Left ventricle myocardium inferior (tissue), 1 donor: ENCODE measurements around the gene CUBN. TPM values are rescaled to one million over a fixed set of nuclear protein-coding genes. Genes with fewer than 3 reads are reported as not detected.

Experiments
- DNase-seq: peaks from one replicate; pipeline ENCODE4 v3.0.0-alpha.2; 2020
- H3K27ac ChIP-seq: fragments of 200-600 bp; replicated peaks from 2 replicates; pipeline ENCODE4 v1.8.0; 2021
- H3K27me3 ChIP-seq: fragments of 200-600 bp; 2 replicates; pipeline ENCODE4 v1.8.0; 2021; ENCODE audit warnings: low read depth
- H3K36me3 ChIP-seq: fragments of 200-600 bp; 2 replicates; pipeline ENCODE4 v1.8.0; 2021
- H3K4me1 ChIP-seq: fragments of 200-600 bp; 2 replicates; pipeline ENCODE4 v1.8.0; 2021
- H3K4me3 ChIP-seq: fragments of 200-600 bp; 2 replicates; pipeline ENCODE4 v1.8.0; 2021; ENCODE audit warnings: mild to moderate bottlenecking, moderate library complexity
- H3K9me3 ChIP-seq: fragments of 200-600 bp; replicated peaks from 2 replicates; pipeline ENCODE4 v1.8.0; 2021
- intact Hi-C: fragments of 100-400 bp; cut with micrococcal nuclease; formaldehyde crosslinking; loops from one replicate; pipeline ENCODE4 v1.11.0; 2022
- total RNA-seq: library from RNA; stranded (reverse); fragmentation: NEBNext Ultra II Directional; extraction: Animal tissue kit (Norgen Biotek cat#: 25700); gene quantifications from one replicate; pipeline ENCODE4 v1.2.1, GENCODE V29; 2021
- TF ChIP-seq, protein P1 (sequence below): fragments of 200-600 bp; IDR thresholded peaks from 2 replicates; pipeline ENCODE4 v1.8.0; 2021; ENCODE audit warnings: antibody characterized with exemption, mild to moderate bottlenecking, borderline replicate concordance
- donor health status: DM: no; HTN: yes; CAD: no; lungs with severe emphysema.

CUBN gene
- total RNA-seq, 1 donor from 2014 or later, result 0.44 TPM

DNA sequence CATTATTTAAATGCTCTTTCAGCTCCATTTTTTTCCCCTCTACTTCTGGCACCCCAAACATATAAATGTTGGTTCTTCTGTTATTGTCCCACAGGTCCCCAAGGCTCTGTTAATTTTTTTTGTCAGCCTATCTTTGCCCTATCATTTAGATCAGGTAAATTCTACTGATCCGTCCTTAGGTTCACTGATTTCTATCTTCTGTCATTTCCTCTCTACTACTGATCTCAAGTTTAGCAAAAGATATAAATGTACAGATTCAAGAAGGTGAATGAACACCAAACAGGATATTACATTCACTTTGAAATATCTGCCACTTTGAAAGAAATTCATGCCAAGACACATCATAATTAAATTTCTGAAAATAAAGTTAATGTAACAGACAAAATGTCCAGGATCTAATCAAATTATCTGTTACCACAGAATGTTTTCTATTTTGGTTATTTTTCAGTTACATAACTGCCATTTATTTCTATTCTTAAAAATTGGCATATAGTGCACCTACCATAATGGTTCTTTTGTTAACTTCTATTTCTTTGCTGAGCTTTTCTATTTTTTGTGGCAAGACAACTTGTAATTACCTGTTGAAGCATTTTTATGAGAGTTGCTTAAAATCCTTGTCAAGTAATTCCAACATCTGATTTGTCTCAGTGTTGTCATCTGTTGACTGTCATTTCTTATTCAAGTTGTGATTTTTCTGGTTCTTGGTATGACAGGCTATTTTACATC is 12.1 kb upstream of the CUBN start:
- Histone ChIP-seq H3K27ac (no peak overlapping the region), H3K36me3 (no peaks in the 10 kb centered on the region), H3K4me3 (no peak overlapping the region), H3K4me1 (no peaks in the 10 kb centered on the region), H3K27me3 (no peaks in the 10 kb centered on the region), H3K9me3 (no peaks in the 10 kb centered on the region)
- DNase-seq, result no peak
- intact Hi-C loops, result no loop called here
- TF ChIP-seq, protein P1, sequence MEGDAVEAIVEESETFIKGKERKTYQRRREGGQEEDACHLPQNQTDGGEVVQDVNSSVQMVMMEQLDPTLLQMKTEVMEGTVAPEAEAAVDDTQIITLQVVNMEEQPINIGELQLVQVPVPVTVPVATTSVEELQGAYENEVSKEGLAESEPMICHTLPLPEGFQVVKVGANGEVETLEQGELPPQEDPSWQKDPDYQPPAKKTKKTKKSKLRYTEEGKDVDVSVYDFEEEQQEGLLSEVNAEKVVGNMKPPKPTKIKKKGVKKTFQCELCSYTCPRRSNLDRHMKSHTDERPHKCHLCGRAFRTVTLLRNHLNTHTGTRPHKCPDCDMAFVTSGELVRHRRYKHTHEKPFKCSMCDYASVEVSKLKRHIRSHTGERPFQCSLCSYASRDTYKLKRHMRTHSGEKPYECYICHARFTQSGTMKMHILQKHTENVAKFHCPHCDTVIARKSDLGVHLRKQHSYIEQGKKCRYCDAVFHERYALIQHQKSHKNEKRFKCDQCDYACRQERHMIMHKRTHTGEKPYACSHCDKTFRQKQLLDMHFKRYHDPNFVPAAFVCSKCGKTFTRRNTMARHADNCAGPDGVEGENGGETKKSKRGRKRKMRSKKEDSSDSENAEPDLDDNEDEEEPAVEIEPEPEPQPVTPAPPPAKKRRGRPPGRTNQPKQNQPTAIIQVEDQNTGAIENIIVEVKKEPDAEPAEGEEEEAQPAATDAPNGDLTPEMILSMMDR, result no peak

GRCh38 chr10:17140386-17140761 is 10.8 kb upstream of the CUBN start:
- TF ChIP-seq, protein P1, result no peak
- Histone ChIP-seq H3K4me1 (no peaks in the 10 kb centered on the region), H3K4me3 (no peak overlapping the region), H3K27me3 (no peaks in the 10 kb centered on the region), H3K9me3 (no peaks in the 10 kb centered on the region), H3K27ac (no peak overlapping the region), H3K36me3 (no peaks in the 10 kb centered on the region)
- DNase-seq, result no peak
- intact Hi-C loops, result no loop called here

DNA sequence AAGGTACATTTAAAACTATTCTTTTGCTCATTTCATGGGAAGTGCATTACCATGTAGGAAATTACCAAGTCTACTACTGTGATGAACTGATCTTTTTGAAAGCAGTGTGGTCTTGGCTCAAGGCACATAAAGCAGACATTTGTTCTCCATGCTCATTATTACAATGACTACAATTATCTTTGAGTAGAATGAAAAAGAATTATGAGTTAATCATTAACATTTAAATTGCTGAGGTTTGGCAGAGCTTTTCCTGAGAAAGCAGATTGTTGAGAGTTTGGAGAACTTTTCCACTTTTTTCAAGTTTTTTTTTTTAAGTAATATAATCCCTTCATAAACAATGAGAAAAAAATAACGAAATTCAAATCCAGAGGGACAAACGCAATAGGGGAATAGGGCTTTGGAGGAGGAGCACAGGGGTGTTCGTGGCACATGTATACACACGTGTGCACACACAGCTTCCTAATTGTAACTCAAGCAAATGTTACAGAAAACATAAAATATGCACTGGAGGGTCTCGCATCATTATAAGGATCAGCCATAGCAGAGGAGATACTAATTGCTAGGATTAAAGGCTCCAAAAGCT is 8.9 kb upstream of the CUBN start:
- no peaks in the 10 kb centered on the region for H3K4me1 ChIP-seq
- no peak overlapping the region for H3K4me3 ChIP-seq
- H3K9me3 ChIP-seq, result no peaks in the 10 kb centered on the region
- DNase-seq, result no peak
- TF ChIP-seq, protein P1, result no peak
- intact Hi-C loops, result no loop called here
- H3K27me3 ChIP-seq, result no peaks in the 10 kb centered on the region
- H3K27ac ChIP-seq, result no peak overlapping the region
- no peaks in the 10 kb centered on the region for H3K36me3 ChIP-seq

DNA sequence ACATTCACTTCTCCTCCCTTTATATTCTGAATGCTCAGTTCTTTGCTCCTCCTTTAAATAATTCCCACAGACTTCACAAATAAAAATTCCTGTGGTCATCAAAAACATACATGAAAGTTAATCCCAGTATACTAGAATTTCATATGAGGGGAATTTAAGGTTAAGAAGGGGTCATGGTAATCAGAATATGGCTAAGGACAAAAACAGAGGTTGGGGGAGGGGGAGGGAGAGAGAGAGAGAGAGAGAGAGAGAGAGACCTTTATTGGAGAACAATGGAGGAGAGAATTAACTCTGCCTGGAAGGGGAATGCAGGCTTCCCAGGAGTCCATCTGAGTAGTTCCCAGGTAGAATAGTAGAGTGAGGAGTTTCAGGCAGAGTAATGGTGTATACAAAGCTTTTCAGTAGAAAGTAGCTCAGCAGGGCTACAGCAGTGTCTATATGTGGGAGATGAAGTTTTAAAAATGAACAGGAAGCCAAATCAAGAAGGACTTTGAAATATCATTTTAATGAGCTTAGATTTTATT is 5.2 kb upstream of the CUBN start:
- no peaks in the 10 kb centered on the region for H3K27me3 ChIP-seq
- DNase-seq, result no peak
- H3K4me1 ChIP-seq, result no peaks in the 10 kb centered on the region
- intact Hi-C loops, result no loop called here
- no peak overlapping the region for H3K27ac ChIP-seq
- no peaks in the 10 kb centered on the region for H3K36me3 ChIP-seq
- no peak overlapping the region for H3K4me3 ChIP-seq
- no peaks in the 10 kb centered on the region for H3K9me3 ChIP-seq
- TF ChIP-seq, protein P1, result no peak

DNA sequence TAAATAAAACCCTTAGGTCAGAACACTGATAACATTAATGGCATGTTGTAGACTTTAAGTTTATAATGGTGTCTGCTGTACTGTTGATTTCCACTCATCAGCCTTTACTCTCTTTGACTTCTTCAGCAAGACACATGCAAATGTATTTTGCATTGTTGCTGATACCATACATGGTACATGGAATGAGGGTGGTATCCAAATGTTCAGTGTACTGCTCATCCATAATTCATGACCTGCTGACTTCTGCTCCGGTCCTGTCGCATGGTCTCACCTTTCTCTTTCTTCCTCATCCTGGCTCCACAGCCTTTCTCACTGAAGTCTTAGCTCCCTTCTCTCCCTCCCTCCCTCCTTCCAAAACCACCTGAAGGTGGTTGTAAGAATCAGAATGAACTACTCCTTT is 4.7 kb upstream of the CUBN start:
- DNase-seq, result no peak
- no peaks in the 10 kb centered on the region for H3K36me3 ChIP-seq
- intact Hi-C loops, result no loop called here
- TF ChIP-seq, protein P1, result no peak
- H3K9me3 ChIP-seq, result no peaks in the 10 kb centered on the region
- no peaks in the 10 kb centered on the region for H3K27me3 ChIP-seq
- no peak overlapping the region for H3K27ac ChIP-seq
- H3K4me1 ChIP-seq, result no peaks in the 10 kb centered on the region
- H3K4me3 ChIP-seq, result no peak overlapping the region
